Activated CD4-positive, CD25-positive, alpha-beta regulatory T cell (primary cell): ENCODE data around the gene CACNA1S.

ENCODE experiments used
- DNase-seq, 4 experiments: peaks; one replicate each; lab custom pipeline; 2025; lab: John Stamatoyannopoulos, UW

CACNA1S gene

DNA sequence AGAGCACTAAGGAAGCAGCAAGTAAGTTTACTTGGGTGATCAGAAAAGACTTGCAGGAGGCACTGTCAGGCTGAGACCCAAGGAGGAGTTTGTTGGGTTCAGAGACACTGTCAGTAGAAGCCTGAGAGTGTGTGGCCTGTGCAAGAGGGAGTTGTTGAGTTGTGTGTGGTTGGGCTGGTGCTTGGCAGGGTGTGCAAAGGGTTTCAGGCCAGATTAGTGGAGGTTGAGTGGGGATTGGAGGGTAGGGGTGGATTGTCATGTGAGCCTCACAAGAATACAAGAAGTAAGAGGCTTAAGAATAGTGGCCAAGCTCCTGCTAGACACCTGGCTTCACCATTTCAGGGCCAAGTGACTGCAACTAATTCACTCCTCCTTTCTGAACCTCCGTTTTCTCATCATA lies 79.8 kb downstream of the CACNA1S start:
- DNase-seq, result no peak

DNA sequence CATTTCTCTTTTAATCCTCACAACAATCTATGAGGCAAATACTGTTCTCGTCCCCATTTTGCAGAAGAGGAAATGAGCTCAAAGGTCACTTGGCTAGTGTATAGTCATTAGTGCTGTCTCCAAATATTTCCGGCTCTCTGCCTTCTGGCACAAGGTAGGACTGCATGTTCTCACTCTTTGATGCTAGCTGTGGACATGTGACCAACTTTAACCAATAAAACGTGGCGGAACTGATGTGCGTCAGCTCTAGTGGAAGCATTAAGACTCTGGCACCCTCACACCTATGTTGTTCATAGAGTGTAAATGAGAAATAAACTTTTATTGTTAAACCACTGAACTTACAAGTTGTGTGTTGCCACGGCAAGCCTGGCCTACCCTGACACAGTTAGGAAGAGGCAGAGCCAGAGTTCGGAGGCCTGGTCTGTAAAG lies 83.8 kb downstream of the CACNA1S start:
- no peak for DNase-seq

DNA sequence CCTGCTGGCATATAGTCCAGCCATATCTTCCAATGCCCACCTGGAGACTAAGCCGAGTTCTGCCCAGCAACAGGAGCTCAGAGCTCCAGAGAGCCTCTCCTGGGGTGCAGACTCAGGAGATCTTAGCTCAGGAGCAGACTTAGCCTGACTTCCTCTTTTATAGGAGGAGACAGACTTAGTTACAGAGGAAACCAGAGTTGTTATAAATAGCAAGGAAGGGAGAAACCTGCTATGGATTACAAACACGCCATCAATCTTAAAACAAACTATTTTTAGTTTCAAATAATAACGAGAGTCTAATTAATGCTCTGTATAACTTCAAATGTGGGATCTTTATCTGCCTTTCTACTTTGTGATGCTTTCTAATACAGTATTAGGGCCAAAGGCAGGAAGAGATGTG lies 85.4 kb downstream of the CACNA1S start:
- DNase-seq, result no peak

DNA sequence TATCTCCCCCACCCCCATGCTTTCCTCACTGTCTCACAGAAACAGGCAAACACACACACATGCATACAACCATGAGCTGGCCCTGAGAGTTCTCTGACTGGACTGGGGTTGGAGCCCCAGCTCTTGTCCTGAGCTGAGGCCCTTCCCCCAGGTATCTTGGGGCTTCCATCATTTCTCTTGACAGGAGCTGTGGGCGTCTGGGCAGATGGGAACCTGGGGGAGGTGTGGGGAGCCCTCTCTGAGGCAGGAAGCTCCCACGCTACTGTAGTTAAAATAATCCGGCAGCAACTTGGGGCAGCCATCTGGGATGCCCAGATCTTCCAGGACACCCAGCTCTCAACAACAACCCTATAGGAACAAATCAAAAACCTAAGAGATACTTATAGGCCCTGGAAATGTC lies 86.0 kb downstream of the CACNA1S start:
- DNase-seq, result no peak

DNA sequence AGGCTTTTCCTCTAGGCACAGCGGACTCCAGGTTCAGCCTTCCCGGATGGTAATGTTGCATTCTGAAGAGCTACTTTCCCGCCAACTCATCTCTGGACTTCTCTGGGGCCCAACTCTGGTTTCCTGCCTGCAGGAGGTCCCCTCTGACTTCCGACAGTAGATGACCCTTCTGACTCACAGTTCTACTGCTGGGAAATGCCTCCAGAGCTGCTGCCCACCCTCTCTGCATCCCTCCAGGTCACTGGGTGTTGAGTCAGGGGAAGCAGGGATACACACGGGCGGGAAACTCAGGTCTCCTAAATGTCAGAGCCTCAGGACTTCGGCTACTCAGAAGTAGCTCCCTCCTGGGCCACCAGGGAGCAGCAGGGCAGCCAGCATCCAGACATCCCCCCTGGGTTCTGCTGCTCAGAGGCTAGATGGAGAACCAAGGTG lies 86.6 kb downstream of the CACNA1S start:
- DNase-seq, result no peak

DNA sequence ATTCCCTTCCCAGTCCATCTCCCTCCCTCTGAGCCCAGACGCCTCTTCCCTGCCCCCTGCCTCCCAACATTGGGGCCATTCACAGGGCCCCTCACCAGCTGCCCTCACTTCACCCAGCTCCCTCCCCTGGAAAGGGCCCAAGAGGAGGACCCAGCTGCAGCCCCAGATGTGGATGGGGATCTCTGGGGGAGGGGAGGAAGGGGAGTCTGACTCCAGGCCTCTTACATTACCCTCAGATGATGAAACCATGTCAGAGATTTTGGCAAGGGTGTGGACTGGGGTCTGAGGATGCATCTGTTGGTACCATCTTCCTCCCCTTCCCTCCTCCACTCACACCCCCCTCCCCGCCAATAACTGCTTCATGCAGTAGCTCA lies 87.6 kb downstream of the CACNA1S start:
- DNase-seq, result no peak

DNA sequence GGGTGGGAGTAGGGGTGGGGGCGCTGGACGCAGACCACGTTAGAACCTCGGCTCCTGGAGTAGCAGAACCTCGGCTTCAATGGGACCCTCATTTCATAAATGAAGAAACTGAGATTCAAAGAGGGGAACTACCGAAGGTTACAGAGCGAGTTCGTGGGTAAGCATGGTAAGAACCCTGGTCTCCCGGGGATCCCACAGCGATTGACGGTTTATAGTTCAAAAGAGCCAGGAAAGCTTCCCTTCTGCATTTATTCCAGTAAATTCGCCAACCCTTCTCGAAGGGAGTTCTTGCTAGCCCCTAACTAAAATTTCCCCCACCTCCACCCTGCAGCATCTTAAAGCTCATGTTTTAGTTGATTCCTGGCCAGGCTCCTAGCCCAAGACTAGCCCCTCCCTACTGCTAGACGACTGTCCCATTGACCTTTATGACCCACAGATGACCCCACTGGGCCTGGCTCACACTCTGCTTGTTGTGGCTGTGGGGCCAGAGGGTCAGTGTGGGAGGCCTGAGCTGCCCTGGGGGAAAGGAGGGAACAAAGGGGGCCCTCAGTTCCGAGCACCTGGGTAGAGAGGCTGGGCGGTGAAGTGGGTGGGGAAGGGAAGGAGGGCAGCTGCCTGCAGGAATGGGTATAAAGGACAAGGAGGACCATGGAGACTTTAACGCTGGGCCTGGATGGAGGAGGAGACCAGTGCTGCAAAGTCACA lies 88.2 kb downstream of the CACNA1S start:
- no peak for DNase-seq

DNA sequence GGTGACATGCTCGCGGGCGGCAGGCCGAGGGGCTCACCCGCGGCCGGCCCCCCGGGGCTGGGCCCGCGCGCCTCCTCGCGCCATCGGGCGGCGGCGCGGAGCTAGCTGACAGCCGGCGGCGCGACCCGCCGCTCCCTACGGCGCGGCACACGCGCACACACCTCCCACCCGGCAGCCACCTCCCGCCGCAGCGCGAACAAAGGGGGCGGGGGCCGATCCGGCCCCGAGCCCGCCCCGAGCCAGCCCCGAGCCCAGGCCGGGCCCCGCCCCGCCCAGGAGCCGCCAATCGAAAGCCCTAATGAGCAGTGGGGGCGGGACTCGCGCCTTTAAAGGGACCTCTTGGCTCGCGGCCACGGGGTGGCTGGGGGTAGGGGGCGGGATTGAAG lies 88.7 kb downstream of the CACNA1S start, which contains the start of gene KIF21B:
Gene KIF21B (minus strand): TSS at position 198 of the 386 bp plus-strand sequence. CDS start 331 bp downstream, outside the sequence.
- peak; percentile 75 to 91 (median 84) for DNase-seq

DNA sequence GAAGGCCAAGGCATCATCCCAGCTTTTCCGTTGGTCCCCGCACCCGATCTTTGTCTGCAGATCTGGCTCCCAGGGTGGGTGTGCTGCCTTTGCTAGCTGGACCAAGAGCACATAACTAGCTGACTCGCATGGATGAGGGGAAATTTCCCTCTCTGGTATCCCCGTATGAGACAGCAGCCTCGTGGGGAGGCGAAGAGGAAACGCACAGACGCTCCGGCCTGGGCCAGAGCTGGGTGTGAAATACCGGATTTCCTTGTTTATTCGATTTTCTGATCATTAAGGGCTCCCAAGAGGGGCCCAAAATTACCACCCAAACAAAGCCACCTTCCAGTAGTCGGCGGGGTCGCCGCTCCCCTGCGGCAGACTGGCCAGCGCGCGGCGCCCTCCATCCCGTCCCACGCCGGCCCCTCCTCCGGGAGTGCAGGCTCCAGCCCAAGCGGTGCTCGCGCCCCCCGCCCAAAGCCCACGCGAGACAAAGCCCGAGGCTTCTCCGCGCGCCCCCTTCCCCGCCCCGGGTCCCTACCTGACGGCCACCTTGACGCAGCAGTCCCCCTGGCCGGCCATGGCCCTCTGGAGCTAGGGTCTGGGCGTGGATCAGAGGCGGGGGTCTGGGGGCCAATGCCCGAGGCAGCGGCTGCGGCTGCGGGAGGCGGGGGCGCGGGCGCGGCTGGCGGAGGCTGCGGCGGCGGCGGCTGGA lies 89.3 kb downstream of the CACNA1S start:
- DNase-seq, result no peak

DNA sequence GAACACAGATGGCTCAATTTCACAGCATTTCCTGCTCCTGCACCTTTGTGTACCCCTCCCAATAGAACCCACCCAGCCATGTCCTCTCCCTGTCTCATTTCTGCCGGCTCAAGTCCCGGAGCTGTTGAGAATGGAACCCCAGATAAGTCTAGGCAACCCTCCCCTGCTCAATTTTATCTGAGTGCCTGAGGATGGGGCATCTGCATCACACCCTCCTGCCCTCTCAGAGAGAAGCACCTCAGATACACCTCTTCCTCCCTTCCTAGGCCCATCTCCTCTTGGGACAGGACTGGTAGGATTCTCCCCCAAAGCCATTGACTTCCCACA lies 89.8 kb downstream of the CACNA1S start:
- DNase-seq, result no peak

DNA sequence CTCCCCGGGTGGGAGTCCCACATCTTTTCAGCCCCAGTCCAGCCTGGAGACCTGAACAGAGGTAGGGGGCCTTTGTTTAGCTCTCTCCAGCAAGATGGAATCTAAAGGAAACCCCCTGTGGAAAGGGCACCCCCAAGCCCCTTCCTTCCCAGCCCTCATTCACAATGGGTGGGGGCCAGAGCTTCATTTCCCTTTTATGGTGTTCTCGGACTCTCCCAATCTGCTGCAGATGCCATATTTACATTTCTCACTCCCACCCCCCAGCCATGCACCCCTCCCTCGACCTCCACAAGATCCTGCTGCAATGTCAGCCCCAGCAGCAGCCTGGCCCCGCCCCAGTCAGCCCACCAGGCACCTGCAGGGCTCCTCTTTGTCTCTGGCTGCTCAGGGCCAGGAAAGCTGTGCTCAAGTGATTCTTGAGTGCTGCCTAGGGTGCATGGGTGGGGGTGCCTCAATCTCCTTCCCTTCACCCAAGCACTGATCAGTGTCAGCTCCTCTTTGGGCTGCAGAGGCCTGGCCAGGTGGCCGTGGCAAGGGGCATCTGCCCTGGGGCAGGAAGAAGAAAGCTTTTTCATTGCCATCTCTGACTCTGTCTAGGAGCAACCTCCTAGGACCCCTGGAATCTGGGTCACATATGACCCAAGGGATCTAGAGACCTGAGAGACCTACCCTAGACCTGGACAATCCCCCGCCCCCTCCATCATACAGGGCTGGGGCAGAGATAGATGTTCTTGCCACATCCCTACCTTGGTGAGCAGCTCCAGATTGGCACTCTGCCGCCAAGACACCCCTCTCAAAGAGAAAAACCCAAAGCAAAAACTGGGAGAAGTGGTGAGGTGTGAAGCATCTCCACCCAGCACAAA lies 90.4 kb downstream of the CACNA1S start:
- no peak for DNase-seq

DNA sequence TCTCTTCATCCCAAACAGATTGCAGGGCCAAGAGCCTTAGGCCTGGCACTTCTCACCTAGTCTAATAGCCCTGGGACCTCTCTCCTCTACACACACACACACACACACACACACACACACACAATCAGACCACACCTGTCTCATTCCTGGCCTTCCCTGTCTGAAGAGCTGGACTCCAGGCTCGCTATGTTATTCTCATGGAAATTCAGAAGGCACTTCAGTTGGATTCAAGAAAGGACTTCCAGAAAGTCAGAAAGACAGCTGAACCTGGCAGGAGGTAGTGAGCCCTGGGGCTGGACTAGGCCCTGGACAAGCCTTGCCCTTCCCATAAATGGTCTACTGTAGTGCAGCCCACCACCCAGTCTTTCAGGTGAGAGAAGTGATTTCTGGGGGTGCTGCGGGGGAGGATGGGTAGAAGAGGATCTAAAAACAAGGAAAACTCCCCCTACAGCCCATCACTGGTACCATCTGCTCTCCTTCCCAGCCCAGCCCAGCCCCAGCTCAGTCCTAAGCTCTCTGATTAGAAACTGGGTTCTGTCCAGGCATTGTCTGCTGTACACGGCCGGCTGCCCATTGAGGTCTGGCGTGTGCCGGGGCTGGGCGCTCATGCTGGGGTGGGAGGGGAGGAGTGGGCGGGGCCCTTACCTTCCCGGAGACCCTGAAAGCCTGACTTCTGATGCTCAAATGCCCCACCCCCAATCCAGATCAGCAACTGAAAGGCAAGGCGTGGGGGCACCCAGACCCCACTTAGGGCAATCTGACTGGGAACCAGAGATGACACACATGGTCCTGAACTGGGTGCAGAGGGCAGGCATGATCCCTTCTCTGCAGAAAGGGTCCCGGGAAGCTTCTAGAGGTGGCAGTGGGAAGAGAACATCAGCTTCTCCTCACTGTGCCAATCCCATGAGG lies 91.3 kb downstream of the CACNA1S start:
- no peak for DNase-seq

DNA sequence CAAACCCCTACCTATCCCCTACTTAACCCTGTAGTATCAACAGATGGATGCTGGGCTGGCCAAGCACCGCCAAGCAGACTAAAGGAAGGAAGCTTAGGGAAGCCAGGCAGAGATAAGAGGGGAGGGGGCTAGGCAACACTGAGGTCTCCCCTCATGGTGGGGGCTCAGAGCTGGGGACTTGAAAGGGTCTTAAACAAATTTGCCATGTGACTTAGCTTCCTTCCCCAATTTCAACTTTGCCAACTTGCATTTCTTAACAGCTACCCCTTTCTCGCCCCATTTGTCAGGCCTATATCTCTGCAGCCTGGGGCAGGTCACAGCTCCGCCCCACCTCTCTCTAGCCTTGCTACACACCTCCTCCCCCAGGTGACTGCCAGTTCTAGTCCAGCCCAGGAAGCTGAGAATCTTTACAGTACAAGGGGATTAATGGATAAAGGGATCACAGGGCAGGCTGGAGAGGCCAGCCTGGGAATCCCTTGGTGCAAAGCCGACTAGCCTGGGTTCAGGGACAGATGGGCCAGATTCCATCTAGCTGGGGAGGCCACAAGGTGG lies 92.1 kb downstream of the CACNA1S start:
- no peak for DNase-seq

DNA sequence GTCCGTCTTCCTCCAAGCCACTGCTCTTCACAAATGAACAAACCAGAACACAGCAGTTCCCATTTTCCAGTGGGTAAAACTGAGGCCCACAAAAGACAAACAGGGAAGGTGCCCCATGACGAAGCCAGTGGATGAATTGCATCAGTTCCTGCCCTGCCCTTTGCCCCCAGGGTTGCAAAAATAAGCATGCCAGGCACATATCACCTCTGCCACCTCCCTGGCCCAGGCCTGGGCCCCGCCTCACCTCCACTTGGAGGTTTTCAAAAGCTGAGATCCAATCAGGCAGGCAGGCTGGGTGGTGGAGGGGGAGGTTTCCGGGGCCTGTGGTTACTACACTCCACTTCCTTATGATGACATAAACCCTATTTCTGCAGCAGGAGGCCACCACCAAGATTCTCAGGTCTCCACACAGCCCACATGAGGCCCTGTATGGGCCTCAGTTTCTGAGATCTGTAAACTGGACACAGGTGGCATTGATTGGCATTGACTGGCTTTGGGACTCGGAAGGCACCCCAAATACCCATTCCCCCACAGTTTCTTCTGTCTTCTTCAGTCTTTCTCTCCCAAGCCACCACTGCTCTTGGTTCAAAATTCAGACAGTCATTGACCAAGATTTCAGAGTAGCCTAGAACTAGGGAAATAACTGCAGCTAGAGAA lies 92.8 kb downstream of the CACNA1S start:
- peak; percentile 64 to 79 (median 71) for DNase-seq

DNA sequence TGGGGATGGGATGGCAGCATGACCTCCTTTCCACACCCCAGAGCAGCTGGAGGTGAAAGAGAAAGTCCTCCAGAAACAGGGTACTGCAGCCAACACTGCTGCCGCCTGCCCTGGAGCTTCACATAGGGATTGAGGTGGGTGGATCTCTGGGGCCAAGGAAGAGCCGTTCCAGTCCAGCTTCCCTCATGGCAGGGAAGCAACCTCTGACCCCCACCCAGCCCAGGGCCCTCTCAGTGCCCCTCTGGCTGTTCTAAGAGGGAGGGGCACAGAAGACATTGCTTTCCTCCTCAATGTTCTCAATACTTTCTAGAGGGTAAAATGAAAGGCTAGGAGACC lies 94.4 kb downstream of the CACNA1S start:
- no peak for DNase-seq

DNA sequence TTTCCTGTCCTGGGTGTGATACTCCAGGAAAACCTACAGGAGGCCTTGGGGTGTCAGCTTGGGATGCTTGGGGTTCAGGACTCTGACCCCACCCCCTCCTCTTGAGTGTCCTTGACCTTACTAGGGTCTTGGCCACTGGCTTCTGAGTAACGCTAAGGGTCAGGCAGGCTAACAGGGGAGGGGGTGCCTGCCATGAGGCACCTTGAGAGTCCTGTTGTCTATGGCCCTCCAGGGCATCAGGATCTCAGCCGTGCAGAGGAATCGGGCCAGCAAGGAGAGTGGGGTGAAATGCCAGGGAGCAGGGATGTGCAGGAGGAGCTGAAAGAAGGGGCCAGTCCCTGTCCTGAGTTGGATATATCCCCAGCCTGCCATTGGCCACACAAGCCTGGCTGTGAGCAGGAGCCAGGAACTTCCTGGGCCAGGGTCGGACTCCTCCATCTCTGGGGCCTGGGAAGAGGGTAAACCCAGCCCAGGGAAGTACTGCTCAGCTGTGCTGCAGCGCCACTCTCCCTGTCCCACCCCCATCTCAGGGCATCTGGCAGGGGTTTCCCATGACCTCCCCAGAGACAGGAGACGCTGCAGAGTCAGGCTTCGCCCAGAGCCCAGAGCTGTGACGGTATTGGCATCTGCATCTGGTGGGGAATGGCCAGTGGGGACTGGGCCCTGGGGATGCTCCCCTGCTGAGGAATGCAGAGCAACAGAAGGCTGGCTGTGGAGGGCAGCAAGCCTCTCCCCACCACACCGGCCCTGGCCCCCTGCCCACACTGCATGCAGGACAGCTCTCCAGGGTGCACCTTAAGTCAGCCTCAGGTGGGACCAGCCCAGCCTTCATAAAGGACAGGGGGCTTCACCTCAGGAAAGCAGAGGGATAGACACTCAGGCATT lies 95.0 kb downstream of the CACNA1S start:
- DNase-seq, result no peak

DNA sequence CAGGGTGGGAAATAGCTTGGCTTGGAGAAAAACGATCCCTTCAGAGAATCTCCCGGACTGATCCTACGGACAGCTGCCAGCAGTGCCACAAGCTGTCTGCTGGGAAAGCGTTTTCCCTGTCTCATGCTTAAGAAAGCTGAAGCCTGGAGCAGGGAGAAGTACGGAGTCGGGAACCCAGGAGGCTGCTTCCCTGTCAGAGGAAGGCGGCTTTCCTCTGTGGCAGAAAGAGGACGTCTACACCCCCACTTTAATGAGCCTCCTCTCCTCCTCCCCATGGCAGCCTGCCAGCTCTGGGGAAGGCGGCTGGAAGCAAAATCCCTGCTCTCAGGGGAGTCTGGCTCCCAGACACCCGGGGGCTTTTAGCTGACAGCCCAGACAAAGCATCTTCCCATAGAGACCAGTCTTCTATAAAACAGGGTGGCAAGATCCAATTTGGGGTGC lies 96.0 kb downstream of the CACNA1S start:
- DNase-seq, result no peak

DNA sequence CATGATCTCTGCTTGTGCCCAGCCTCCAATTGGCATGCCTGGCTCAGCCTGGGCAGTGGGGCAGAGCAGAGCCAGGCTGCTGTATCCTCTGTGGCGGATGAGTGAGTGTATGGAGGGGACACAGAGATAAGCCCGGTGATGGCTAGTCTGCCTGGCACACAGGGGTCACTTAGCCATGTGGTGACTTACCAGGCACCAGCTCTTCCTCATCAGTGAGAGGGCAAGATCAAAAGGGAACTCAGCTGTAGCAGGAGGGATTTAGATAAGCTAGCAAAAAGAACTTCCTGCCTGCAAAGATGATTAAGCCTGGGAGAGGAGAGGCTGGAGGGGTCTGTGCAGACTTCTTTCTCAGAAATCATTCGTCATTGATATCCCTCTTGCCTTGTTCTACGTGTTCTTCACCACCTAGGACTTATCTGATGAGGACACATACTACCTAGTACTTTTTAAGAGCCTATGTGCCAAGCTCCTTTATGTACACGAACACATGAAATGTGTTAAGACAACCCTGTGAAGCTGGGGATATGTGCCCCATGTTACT lies 96.6 kb downstream of the CACNA1S start:
- DNase-seq, result no peak

DNA sequence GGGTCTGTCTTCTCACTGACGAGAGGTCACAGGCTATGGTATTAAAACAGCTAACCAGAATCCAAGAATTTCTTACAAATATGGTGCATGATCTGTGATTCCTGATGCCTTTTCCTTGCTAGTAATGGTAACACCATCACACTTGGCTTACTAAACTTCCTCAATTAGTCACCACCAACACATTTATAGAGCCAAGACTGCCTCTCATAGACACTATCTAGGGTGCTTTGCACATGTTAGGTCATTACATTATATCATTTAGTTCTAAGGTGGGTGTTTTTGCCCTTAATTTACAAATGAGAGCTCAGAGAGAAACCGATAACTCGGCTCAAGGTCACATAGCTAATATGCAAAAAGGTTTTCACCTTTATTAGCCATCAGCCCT lies 97.4 kb downstream of the CACNA1S start:
- no peak for DNase-seq
